IMR-90 (cell line): ENCODE results near the gene TIPARP. TPM values are rescaled to one million over a fixed set of nuclear protein-coding genes. Genes with fewer than 3 reads are reported as not detected.

ENCODE experiments used
- ATAC-seq: fragments of 200-7000 bp; cut with Tn5 transposase; 2 replicates; pipeline ENCODE4 v1.9.1; 2020; ENCODE audit warnings: low read depth, mild to moderate bottlenecking, moderate library complexity
- BruUV-seq: library from RNA; stranded (reverse); fragments of 400-500 nt; replicated peaks from 2 replicates; lab custom pipeline; 2021; lab: Mats Ljungman, UMichigan
- CTCF ChIA-PET: fragments of 300-600 bp; formaldehyde crosslinking; extraction: SDS; loops from one replicate; lab custom pipeline; 2021; ENCODE audit warnings: antibody characterized with exemption; lab: Yijun Ruan, JAX
- POLR2A ChIA-PET: fragments of 300-600 bp; sonication (Branson Sonifier 250); formaldehyde crosslinking; loops from one replicate; lab custom pipeline; 2022; ENCODE audit warnings: antibody characterized with exemption; ENCODE audit not compliant: unreplicated experiment; lab: Charles Lee
- DNase-seq: peaks from one replicate; pipeline ENCODE4 v3.0.0; 2013
- H2AFZ ChIP-seq: replicated peaks from 2 replicates; pipeline ENCODE3; 2013; ENCODE audit warnings: low read length, mild to moderate bottlenecking; ENCODE audit not compliant: poor library complexity
- H2AK5ac ChIP-seq: 2 replicates; pipeline ENCODE4 v1.6.1; 2013; ENCODE audit warnings: low read depth, low read length, inconsistent platforms
- H2AK9ac ChIP-seq: replicated peaks from 2 replicates; pipeline ENCODE3; 2013; ENCODE audit warnings: mild to moderate bottlenecking, low read depth, low read length, moderate library complexity; ENCODE audit not compliant: poor library complexity
- H2BK120ac ChIP-seq: 2 replicates; pipeline ENCODE4 v1.6.1; 2013; ENCODE audit warnings: low read depth, low read length, inconsistent platforms
- H2BK15ac ChIP-seq: 3 replicates; pipeline ENCODE4 v1.6.1; 2013; ENCODE audit warnings: low read depth, low read length, inconsistent platforms
- H2BK20ac ChIP-seq: 2 replicates; pipeline ENCODE4 v1.6.1; 2013; ENCODE audit warnings: low read depth, mild to moderate bottlenecking, inconsistent platforms, low read length, moderate library complexity
- H2BK5ac ChIP-seq: 2 replicates; pipeline ENCODE4 v1.6.1; 2013; ENCODE audit warnings: mild to moderate bottlenecking, low read depth, low read length, inconsistent platforms; ENCODE audit not compliant: poor library complexity, severe bottlenecking
- H3K14ac ChIP-seq: replicated peaks from 2 replicates; pipeline ENCODE4 v1.6.1; 2013; ENCODE audit warnings: low read depth, low read length, inconsistent platforms
- H3K18ac ChIP-seq: 2 replicates; pipeline ENCODE4 v1.6.1; 2013; ENCODE audit warnings: low read depth, low read length, control low read depth
- H3K23ac ChIP-seq: 2 replicates; pipeline ENCODE4 v1.6.1; 2013; ENCODE audit warnings: low read depth, low read length, inconsistent platforms
- H3K27ac ChIP-seq: 2 replicates; pipeline ENCODE4 v1.5.1; 2013; ENCODE audit warnings: mild to moderate bottlenecking, control low read depth, low read length; ENCODE audit not compliant: insufficient read depth
- H3K27me3 ChIP-seq: 2 replicates; pipeline ENCODE4 v1.6.1; 2013; ENCODE audit warnings: low read length; ENCODE audit not compliant: control insufficient read depth, insufficient read depth
- H3K36me3 ChIP-seq: 2 replicates; pipeline ENCODE4 v1.6.1; 2013; ENCODE audit warnings: low read length, mixed read lengths; ENCODE audit not compliant: control insufficient read depth, insufficient read depth
- H3K4ac ChIP-seq: 2 replicates; pipeline ENCODE4 v1.6.1; 2013; ENCODE audit warnings: low read depth, low read length, inconsistent platforms
- H3K4me1 ChIP-seq: 2 replicates; pipeline ENCODE4 v1.6.1; 2013; ENCODE audit warnings: low read length, mixed read lengths; ENCODE audit not compliant: control insufficient read depth, insufficient read depth
- H3K4me2 ChIP-seq: 2 replicates; pipeline ENCODE4 v1.6.1; 2013; ENCODE audit warnings: low read depth, mild to moderate bottlenecking, control low read depth, low read length, moderate library complexity
- H3K4me3 ChIP-seq: 2 replicates; pipeline ENCODE4 v1.5.1; 2013; ENCODE audit warnings: low read depth, mild to moderate bottlenecking, control low read depth, low read length, moderate library complexity; ENCODE audit not compliant: insufficient read depth
- H3K56ac ChIP-seq: 2 replicates; pipeline ENCODE4 v1.6.1; 2013; ENCODE audit warnings: low read length, inconsistent platforms; ENCODE audit not compliant: insufficient read depth; ENCODE audit errors: extremely low read depth
- H3K79me1 ChIP-seq, 2 experiments: 2 replicates each; pipeline ENCODE4 v1.6.1; 2013; ENCODE audit warnings: low read length in 2 of 2, inconsistent platforms in 1 of 2, low read depth in 1 of 2
- H3K9ac ChIP-seq: 2 replicates; pipeline ENCODE4 v1.6.1; 2013; ENCODE audit warnings: low read depth, low read length, control low read depth
- H3K9me1 ChIP-seq: 2 replicates; pipeline ENCODE4 v1.6.1; 2013; ENCODE audit warnings: low read length, inconsistent platforms; ENCODE audit not compliant: insufficient read depth
- H3K9me3 ChIP-seq: 2 replicates; pipeline ENCODE4 v1.6.1; 2013; ENCODE audit warnings: low read length; ENCODE audit not compliant: control insufficient read depth, insufficient read depth
- H4K20me1 ChIP-seq: 2 replicates; pipeline ENCODE4 v1.6.1; 2013; ENCODE audit warnings: low read length, inconsistent platforms; ENCODE audit not compliant: insufficient read depth
- H4K5ac ChIP-seq: 2 replicates; pipeline ENCODE4 v1.6.1; 2013; ENCODE audit warnings: mild to moderate bottlenecking, low read depth, low read length, control low read depth
- H4K8ac ChIP-seq, 2 experiments: 2 replicates each; pipeline ENCODE4 v1.6.1; 2013; ENCODE audit warnings: low read depth in 2 of 2, low read length in 2 of 2, control low read depth in 1 of 2, inconsistent platforms in 1 of 2
- H4K91ac ChIP-seq: 2 replicates; pipeline ENCODE4 v1.6.1; 2013; ENCODE audit warnings: low read depth, low read length, inconsistent platforms; ENCODE audit not compliant: insufficient read depth
- BHLHE40 ChIP-seq: fragments of 150-350 bp; IDR thresholded peaks from 2 replicates; pipeline ENCODE4 v1.6.1; 2016; ENCODE audit warnings: mild to moderate bottlenecking, low read depth, low read length
- CEBPB ChIP-seq: IDR thresholded peaks from 2 replicates; pipeline ENCODE4 v1.6.1; 2012; ENCODE audit warnings: low read depth, low read length, improper control_type of control experiment
- CHD1 ChIP-seq: IDR thresholded peaks from 2 replicates; pipeline ENCODE4 v1.6.1; 2012; ENCODE audit warnings: low read depth, low read length, improper control_type of control experiment
- CTCF ChIP-seq: conservative IDR thresholded peaks from 2 replicates; pipeline ENCODE4 v1.5.1; 2012; ENCODE audit warnings: mild to moderate bottlenecking, low read depth, low read length, improper control_type of control experiment
- ELK1 ChIP-seq: fragments of 150-350 bp; IDR thresholded peaks from 2 replicates; pipeline ENCODE4 v1.6.1; 2016; ENCODE audit warnings: low read depth, mild to moderate bottlenecking, low read length, moderate library complexity, borderline replicate concordance
- FOS ChIP-seq: fragments of 150-350 bp; IDR thresholded peaks from 2 replicates; pipeline ENCODE4 v1.6.1; 2016; ENCODE audit warnings: low read depth, low read length
- MAFK ChIP-seq: IDR thresholded peaks from 2 replicates; pipeline ENCODE4 v1.6.1; 2012; ENCODE audit warnings: low read depth, low read length, improper control_type of control experiment
- MAZ ChIP-seq: IDR thresholded peaks from 2 replicates; pipeline ENCODE4 v1.6.1; 2012; ENCODE audit warnings: low read depth, mild to moderate bottlenecking, low read length, improper control_type of control experiment, moderate library complexity, borderline replicate concordance
- MXI1 ChIP-seq: IDR thresholded peaks from 2 replicates; pipeline ENCODE4 v1.6.1; 2012; ENCODE audit warnings: low read depth, mild to moderate bottlenecking, low read length, moderate library complexity, borderline replicate concordance
- NFE2L2 ChIP-seq: fragments of 150-350 bp; IDR thresholded peaks from 2 replicates; pipeline ENCODE4 v1.6.1; 2016; ENCODE audit warnings: low read depth, mild to moderate bottlenecking, low read length
- POLR2A ChIP-seq: IDR thresholded peaks from 2 replicates; pipeline ENCODE4 v1.6.1; 2012; ENCODE audit warnings: mild to moderate bottlenecking, low read depth, low read length
- RAD21 ChIP-seq: IDR thresholded peaks from 2 replicates; pipeline ENCODE4 v1.6.1; 2012; ENCODE audit warnings: low read length, improper control_type of control experiment
- RCOR1 ChIP-seq: IDR thresholded peaks from 2 replicates; pipeline ENCODE4 v1.6.1; 2012; ENCODE audit warnings: mild to moderate bottlenecking, low read length, improper control_type of control experiment; ENCODE audit not compliant: insufficient replicate concordance
- RFX5 ChIP-seq: IDR thresholded peaks from 2 replicates; pipeline ENCODE4 v1.8.0; 2012; ENCODE audit warnings: low read depth, mild to moderate bottlenecking, low read length, moderate library complexity
- SMC3 ChIP-seq: fragments of 150-350 bp; IDR thresholded peaks from 2 replicates; pipeline ENCODE4 v1.6.1; 2016; ENCODE audit warnings: low read depth, mild to moderate bottlenecking, antibody characterized with exemption, low read length, moderate library complexity
- USF2 ChIP-seq: fragments of 150-350 bp; IDR thresholded peaks from 2 replicates; pipeline ENCODE4 v1.6.1; 2017; ENCODE audit warnings: mild to moderate bottlenecking, antibody characterized with exemption, low read length, low read depth
- WGBS, 2 experiments: methylation state at CpG; one replicate each; pipeline versions ENCODE4 v1.1.5 to v1.1.7; 2013; ENCODE audit warnings: missing lambda C conversion rate in 2 of 2; ENCODE audit not compliant: insufficient read length in 1 of 2; ENCODE audit errors: extremely low coverage in 2 of 2; 5-methylcytosine and 5-hydroxymethylcytosine counted together
- dilution Hi-C: fragments of 300-500 bp; cut with HindIII; formaldehyde crosslinking; loops from one replicate; pipeline ENCODE4 v1.14.3; 2018; ENCODE audit warnings: low sequenced_read_pairs; ENCODE audit not compliant: unreplicated experiment
- in situ Hi-C: fragments of 300-500 bp; cut with MboI; formaldehyde crosslinking; loops from 3 replicates; pipeline ENCODE4 v1.14.3; 2019; ENCODE audit warnings: low sequenced_read_pairs, inconsistent platforms, mixed read lengths
- intact Hi-C: fragments of 100-400 bp; cut with micrococcal nuclease; formaldehyde crosslinking; loops from 2 replicates; pipeline ENCODE4 v1.10.0; 2022
- polyA plus RNA-seq, 3 experiments: library from polyadenylated mRNA; depleted of rRNA; stranded (reverse); fragments of >200 nt; gene quantifications; 2 replicates each; pipeline ENCODE4 v1.2.3, GENCODE V29; 2012; ENCODE audit warnings: low replicate concordance in 1 of 3
- total RNA-seq: library from RNA; depleted of rRNA; stranded (reverse); fragments of >200 nt; gene quantifications from 2 replicates; pipeline ENCODE4 v1.2.3, GENCODE V29; 2012

The TIPARP gene
- total and polyA plus RNA-seq, 2 of the 4 experiments (the other 2 are of a cell fraction): 12.6 to 70.8 TPM

- H4K8ac ChIP-seq: no peak overlapping the region
- H3K18ac ChIP-seq: no peak overlapping the region
- no peaks in the 10 kb centered on the region for H4K20me1 ChIP-seq
- ATAC-seq (no peak), DNase-seq (no peak)
- H2AK9ac ChIP-seq: no peak overlapping the region
- H4K91ac ChIP-seq: no peak overlapping the region
- H2BK20ac ChIP-seq: no peak overlapping the region
- H2BK15ac ChIP-seq: no peak overlapping the region
- no peaks in the 10 kb centered on the region for H3K27me3 ChIP-seq
- H3K4me2 ChIP-seq: no peak overlapping the region
- H3K4me3 ChIP-seq: no peak overlapping the region
- no peak overlapping the region for H2BK120ac ChIP-seq
- peaks cover 3% of the 10 kb centered on the region; the same call in 1 of the 2 replicates for H3K9me1 ChIP-seq
- dilution Hi-C loops: no loop called here
- CTCF ChIA-PET: no interaction called here
- no peak overlapping the region for H4K5ac ChIP-seq
- H3K79me1 ChIP-seq: peaks cover 13 to 25% of the 10 kb centered on the region in 2 experiments
- H3K9me3 ChIP-seq: no peaks in the 10 kb centered on the region
- H3K23ac ChIP-seq: no peak overlapping the region
- H2AK5ac ChIP-seq: no peak overlapping the region
- H3K4me1 ChIP-seq: peaks cover under 1% of the 10 kb centered on the region; the same call in 1 of the 2 replicates
- in situ Hi-C loops: no loop called here
- H2AFZ ChIP-seq: no peak overlapping the region
- TF ChIP-seq MAFK (no peak), NFE2L2 (no peak), CEBPB (no peak), USF2 (no peak), RFX5 (no peak), CHD1 (no peak), ELK1 (no peak), FOS (no peak), SMC3 (no peak), CTCF (no peak), RAD21 (no peak), MXI1 (no peak), MAZ (no peak), POLR2A (no peak), RCOR1 (no peak), BHLHE40 (no peak)
- no peak overlapping the region for H3K4ac ChIP-seq
- H3K36me3 ChIP-seq: peaks cover 16% of the 10 kb centered on the region
- H2BK5ac ChIP-seq: no peak overlapping the region
- intact Hi-C loops: no loop called here
- H3K27ac ChIP-seq: no peak overlapping the region
- H3K9ac ChIP-seq: no peak overlapping the region
- no peak overlapping the region for H3K56ac ChIP-seq
- H3K14ac ChIP-seq: no peak overlapping the region
- no TSS peak for BruUV-seq
- no CpG with 5 or more reads among the region's 1 CpG for WGBS, 2 experiments
- POLR2A ChIA-PET: interaction anchor here (0.6 to 0.7 kb wide), 2 partner anchors 35 to 1324 kb away, joined by 3 to 5 read pairs; no protein-coding TSS in a partner anchor
These were observed 36.7 kb downstream of the TIPARP start for GRCh38 chr3:156711113-156711512.
